Measurements from ENCODE around the gene GRIK4.

The GRIK4 gene

DNA sequence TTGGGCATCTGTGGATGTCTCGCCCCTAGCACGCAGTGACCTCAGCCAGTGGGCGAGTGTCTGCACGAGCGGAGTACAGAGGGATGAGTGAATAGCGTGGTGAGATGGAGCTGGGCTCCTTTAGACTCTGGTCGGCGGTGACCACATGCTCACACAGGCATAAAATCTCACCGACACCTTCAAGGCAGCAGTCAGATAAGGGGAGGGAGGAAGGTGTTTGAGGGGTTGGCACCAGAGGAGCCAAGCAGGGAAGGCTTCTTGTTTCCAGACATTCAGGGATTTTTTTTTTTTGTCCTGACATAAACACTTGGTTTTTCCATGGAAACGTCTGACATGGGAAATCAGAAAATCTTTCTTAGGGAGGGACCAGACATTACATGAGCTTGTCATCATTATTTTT is 35.8 kb downstream of the GRIK4 start:
- H3K9me3 ChIP-seq (ENCODE audit: control insufficient read depth, low read length) = no peaks in the 10 kb centered on the region
- H3K4me3 ChIP-seq (ENCODE audit: insufficient read depth, low read depth, low read length) = no peak overlapping the region
- H3K36me3 ChIP-seq (ENCODE audit: control insufficient read depth, insufficient read depth, low read length) = no peaks in the 10 kb centered on the region
- H3K27me3 ChIP-seq (ENCODE audit: control insufficient read depth, insufficient read depth, low read length, poor library complexity, severe bottlenecking) = no peaks in the 10 kb centered on the region
- peaks cover 15% of the 10 kb centered on the region for H3K4me1 ChIP-seq (ENCODE audit: control insufficient read depth, insufficient read depth, low read length)
- 93 to 97% methylated on average over 10 of the region's 10 CpGs for WGBS, 2 experiments
- no peak overlapping the region for H3K27ac ChIP-seq (ENCODE audit: insufficient read depth, low read depth, low read length, poor library complexity, severe bottlenecking)

DNA sequence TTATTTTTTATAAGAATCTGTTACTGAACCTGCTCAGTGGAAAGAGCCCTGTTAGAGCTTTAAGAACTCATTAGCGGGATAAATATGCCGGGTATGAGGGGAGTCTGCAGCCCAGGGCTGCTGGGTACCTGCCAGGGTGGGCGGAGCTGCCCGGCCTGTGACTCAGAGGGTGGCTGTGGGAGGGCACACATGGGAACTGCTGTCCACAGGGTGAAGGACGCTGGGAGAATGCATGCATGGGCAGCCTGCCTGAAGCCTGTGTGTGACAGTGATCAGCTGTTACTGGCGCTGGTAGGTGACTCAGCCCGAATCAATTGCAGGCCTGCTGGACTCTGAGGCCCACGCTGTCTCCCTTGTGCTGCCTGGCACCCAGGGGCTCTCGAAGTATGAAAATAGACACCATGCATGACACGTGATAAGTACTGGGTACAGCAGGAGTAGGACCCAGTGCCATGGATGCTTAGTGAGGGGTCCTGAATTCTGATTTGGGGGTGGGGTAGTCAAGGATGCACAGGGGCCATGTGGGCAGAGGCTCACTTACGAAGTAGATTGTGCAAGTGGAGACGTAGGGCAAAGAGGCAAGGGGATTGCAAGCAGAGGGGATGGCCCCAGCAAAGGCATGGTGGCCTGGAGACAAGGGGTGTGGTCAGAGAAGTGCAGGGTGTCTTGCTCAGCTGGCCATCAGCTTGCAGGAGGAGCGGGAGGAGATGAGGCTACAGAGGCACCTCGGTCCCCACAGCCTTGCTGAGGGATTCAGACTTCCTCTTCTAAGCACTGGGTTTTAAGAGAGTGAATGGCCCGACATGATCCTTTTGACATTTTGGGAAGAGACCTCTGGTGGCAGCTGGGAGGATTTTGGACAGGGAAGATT is 36.5 kb downstream of the GRIK4 start:
- Histone ChIP-seq H3K27ac (ENCODE audit: insufficient read depth, low read depth, low read length, poor library complexity, severe bottlenecking) (no peak overlapping the region), H3K27me3 (ENCODE audit: control insufficient read depth, insufficient read depth, low read length, poor library complexity, severe bottlenecking) (no peaks in the 10 kb centered on the region), H3K4me3 (ENCODE audit: insufficient read depth, low read depth, low read length) (no peak overlapping the region), H3K9me3 (ENCODE audit: control insufficient read depth, low read length) (no peaks in the 10 kb centered on the region), H3K4me1 (ENCODE audit: control insufficient read depth, insufficient read depth, low read length) (peaks cover 15% of the 10 kb centered on the region), H3K36me3 (ENCODE audit: control insufficient read depth, insufficient read depth, low read length) (no peaks in the 10 kb centered on the region)
- WGBS, 2 experiments = 79 to 81% methylated on average over 15 of the region's 15 CpGs

DNA sequence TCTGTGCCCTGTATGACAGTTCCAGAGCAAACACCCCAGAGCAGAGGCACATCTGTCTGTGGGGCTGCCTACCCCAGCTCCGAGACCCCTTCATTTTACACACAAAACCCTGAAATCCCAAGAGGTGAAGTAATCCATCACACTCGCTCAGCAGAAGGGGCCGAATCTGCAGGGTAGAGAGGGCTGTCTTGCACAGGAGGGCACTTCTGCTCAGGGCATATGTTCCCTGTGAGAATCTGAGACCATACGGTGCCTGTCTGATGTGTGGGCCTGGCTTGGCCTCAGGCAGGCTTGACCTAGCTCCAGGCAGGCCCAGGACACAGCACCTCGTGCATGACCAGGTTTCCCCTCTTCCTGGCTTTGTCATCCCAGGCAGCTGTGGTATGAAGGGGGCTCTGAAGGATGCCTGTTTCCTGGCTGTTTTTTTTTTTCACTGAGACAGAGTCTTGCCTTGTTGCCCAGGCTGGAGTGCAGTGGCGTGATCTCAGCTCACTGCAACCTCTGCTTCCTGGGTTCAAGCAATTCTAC is 37.2 kb downstream of the GRIK4 start:
- WGBS, 2 experiments = 79 to 84% methylated on average over 6 of the region's 6 CpGs
- Histone ChIP-seq H3K27me3 (ENCODE audit: control insufficient read depth, insufficient read depth, low read length, poor library complexity, severe bottlenecking) (no peaks in the 10 kb centered on the region), H3K4me3 (ENCODE audit: insufficient read depth, low read depth, low read length) (no peak overlapping the region), H3K4me1 (ENCODE audit: control insufficient read depth, insufficient read depth, low read length) (peaks cover 15% of the 10 kb centered on the region), H3K36me3 (ENCODE audit: control insufficient read depth, insufficient read depth, low read length) (no peaks in the 10 kb centered on the region), H3K9me3 (ENCODE audit: control insufficient read depth, low read length) (no peaks in the 10 kb centered on the region), H3K27ac (ENCODE audit: insufficient read depth, low read depth, low read length, poor library complexity, severe bottlenecking) (no peak overlapping the region)

DNA sequence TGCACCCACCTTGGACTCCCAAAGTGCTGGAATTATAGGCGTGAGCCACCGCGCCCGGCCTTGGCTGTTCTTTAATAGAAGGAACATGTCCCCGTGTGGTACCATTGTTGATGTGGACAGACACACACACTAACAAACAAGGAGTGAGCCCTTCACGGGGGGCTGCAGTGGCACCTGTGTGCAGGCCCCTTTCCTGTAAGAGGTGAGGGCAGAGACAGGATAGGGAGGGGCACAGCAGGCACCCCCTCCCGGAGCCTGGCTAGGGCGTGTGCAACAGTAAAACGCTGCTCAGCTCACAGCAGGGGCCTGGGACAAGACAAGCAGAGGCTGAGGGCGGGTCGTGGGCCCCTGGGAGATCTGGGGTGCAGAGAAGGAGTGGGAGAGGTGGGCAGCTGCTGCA is 37.8 kb downstream of the GRIK4 start:
- 69 to 71% methylated on average over 11 of the region's 11 CpGs for WGBS, 2 experiments
- Histone ChIP-seq H3K27me3 (ENCODE audit: control insufficient read depth, insufficient read depth, low read length, poor library complexity, severe bottlenecking) (no peaks in the 10 kb centered on the region), H3K4me1 (ENCODE audit: control insufficient read depth, insufficient read depth, low read length) (peaks cover 15% of the 10 kb centered on the region)

DNA sequence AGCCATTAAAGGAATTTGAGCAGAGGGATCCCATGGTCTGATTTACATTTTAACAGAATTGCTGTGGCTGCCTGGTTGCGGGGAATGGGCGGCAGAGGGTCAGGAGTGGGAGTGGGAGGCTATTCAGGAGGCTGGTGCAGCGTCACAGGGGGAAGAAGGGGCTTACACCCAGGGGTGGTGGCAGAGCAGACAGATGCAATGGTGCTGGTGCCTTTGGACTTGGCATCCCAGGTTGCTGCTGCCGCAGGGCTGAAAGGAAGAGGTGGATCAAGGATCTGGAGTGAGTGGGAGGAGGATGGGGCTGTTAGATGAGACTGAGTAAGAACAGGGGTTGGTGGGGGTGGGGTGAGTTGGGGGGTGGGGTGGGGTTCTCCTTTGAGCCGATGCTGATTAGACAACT is 38.5 kb downstream of the GRIK4 start:
- H3K4me1 ChIP-seq (ENCODE audit: control insufficient read depth, insufficient read depth, low read length) = peaks cover 17% of the 10 kb centered on the region
- WGBS, 2 experiments = 82 to 86% methylated on average over 5 of the region's 5 CpGs
- H3K9me3 ChIP-seq (ENCODE audit: control insufficient read depth, low read length) = no peaks in the 10 kb centered on the region

More for the DNA sequence above, 37.8 kb downstream of the GRIK4 start:
- Histone ChIP-seq H3K27ac (ENCODE audit: insufficient read depth, low read depth, low read length, poor library complexity, severe bottlenecking) (no peak overlapping the region), H3K4me3 (ENCODE audit: insufficient read depth, low read depth, low read length) (no peak overlapping the region), H3K9me3 (ENCODE audit: control insufficient read depth, low read length) (no peaks in the 10 kb centered on the region), H3K36me3 (ENCODE audit: control insufficient read depth, insufficient read depth, low read length) (no peaks in the 10 kb centered on the region)

DNA sequence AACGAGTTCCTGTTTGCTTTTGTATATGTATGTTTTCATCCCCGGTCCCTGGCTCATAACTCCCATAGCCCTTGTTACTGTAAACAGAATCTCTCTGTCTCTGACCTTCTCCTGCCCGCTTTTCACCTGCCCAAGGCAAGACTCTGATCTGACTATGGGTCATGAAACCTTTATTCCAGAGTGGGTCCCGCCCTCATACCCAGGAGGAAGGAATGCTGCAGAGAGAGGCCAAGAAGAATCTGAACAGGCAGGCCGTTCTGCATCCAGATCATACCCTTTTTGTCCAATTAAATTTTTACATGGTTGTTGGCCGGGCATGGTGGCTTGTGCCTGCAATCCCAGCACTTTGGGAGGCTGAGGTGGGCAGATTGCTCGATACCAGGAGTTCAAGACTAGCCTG is 39.6 kb downstream of the GRIK4 start:
- WGBS, 2 experiments = 92% methylated on average over 7 of the region's 7 CpGs
- no peaks in the 10 kb centered on the region for H3K27me3 ChIP-seq (ENCODE audit: control insufficient read depth, insufficient read depth, low read length, poor library complexity, severe bottlenecking)
- no peak overlapping the region for H3K4me3 ChIP-seq (ENCODE audit: insufficient read depth, low read depth, low read length)
- H3K9me3 ChIP-seq (ENCODE audit: control insufficient read depth, low read length) = no peaks in the 10 kb centered on the region
- H3K27ac ChIP-seq (ENCODE audit: insufficient read depth, low read depth, low read length, poor library complexity, severe bottlenecking) = no peak overlapping the region
- H3K36me3 ChIP-seq (ENCODE audit: control insufficient read depth, insufficient read depth, low read length) = no peaks in the 10 kb centered on the region
- peaks cover 23% of the 10 kb centered on the region for H3K4me1 ChIP-seq (ENCODE audit: control insufficient read depth, insufficient read depth, low read length)

More for the DNA sequence above, 38.5 kb downstream of the GRIK4 start:
- H3K27ac ChIP-seq (ENCODE audit: insufficient read depth, low read depth, low read length, poor library complexity, severe bottlenecking) = no peak overlapping the region
- no peaks in the 10 kb centered on the region for H3K27me3 ChIP-seq (ENCODE audit: control insufficient read depth, insufficient read depth, low read length, poor library complexity, severe bottlenecking)
- H3K36me3 ChIP-seq (ENCODE audit: control insufficient read depth, insufficient read depth, low read length) = no peaks in the 10 kb centered on the region
- no peak overlapping the region for H3K4me3 ChIP-seq (ENCODE audit: insufficient read depth, low read depth, low read length)

DNA sequence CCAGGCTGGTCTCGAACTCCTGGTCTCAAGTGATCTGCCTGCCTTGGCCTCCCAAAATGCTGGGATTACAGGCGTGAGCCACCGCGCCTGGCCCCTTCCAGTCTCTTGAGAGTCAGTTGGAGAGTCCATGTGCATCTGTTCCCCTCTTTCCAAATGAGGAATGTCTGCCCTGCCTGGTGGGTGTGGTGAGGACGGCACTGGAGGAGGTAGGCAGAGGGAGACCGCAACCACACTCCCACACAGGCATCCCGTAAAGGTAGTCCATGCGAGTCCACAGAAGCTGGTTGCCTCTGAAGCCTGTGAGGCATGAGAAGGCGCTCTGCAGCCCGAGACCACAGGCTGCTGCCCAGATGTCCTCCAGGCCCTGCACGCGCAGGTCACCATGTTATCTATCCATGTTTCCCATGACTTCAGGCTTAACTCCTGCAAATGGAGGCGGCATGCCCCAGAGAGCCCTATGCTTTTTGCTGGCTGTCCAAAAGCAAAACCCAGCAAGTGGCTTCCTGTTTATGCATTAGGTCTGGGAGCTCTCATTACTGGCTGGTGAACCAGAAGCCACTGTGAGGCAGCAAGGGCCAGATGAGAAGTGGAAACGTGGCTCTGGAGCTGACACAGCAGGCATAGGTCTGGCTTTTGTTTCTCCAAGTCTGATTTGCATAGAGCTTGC is 43.4 kb downstream of the GRIK4 start:
- H3K9me3 ChIP-seq (ENCODE audit: control insufficient read depth, low read length) = no peaks in the 10 kb centered on the region
- H3K4me3 ChIP-seq (ENCODE audit: insufficient read depth, low read depth, low read length) = no peak overlapping the region
- no peak overlapping the region for H3K27ac ChIP-seq (ENCODE audit: insufficient read depth, low read depth, low read length, poor library complexity, severe bottlenecking)
- WGBS, 2 experiments = 80 to 81% methylated on average over 14 of the region's 14 CpGs
- peaks cover 10% of the 10 kb centered on the region for H3K4me1 ChIP-seq (ENCODE audit: control insufficient read depth, insufficient read depth, low read length)
- H3K36me3 ChIP-seq (ENCODE audit: control insufficient read depth, insufficient read depth, low read length) = no peaks in the 10 kb centered on the region
- no peaks in the 10 kb centered on the region for H3K27me3 ChIP-seq (ENCODE audit: control insufficient read depth, insufficient read depth, low read length, poor library complexity, severe bottlenecking)

DNA sequence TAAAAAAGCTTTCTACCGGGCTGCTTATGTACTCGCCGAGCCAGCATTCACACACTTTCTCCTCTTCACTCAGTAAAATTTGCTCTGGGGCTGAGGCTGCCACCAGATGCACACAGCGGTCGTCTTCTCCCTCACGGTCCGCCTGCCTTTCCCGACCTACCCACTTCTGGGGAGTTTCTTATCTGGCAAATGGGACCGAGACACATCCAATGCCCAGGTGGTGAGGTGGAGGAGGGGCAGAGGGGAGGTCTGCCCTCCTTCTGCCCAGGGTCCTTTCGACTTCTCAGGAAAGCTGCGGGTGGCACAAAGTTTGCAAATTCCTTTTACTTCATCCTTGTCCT is 43.9 kb downstream of the GRIK4 start:
- no peaks in the 10 kb centered on the region for H3K27me3 ChIP-seq (ENCODE audit: control insufficient read depth, insufficient read depth, low read length, poor library complexity, severe bottlenecking)
- H3K4me3 ChIP-seq (ENCODE audit: insufficient read depth, low read depth, low read length) = no peak overlapping the region
- 26 to 28% methylated on average over 11 of the region's 11 CpGs for WGBS, 2 experiments
- H3K36me3 ChIP-seq (ENCODE audit: control insufficient read depth, insufficient read depth, low read length) = no peaks in the 10 kb centered on the region
- peaks cover 8% of the 10 kb centered on the region for H3K4me1 ChIP-seq (ENCODE audit: control insufficient read depth, insufficient read depth, low read length)
- no peak overlapping the region for H3K27ac ChIP-seq (ENCODE audit: insufficient read depth, low read depth, low read length, poor library complexity, severe bottlenecking)
- H3K9me3 ChIP-seq (ENCODE audit: control insufficient read depth, low read length) = no peaks in the 10 kb centered on the region

DNA sequence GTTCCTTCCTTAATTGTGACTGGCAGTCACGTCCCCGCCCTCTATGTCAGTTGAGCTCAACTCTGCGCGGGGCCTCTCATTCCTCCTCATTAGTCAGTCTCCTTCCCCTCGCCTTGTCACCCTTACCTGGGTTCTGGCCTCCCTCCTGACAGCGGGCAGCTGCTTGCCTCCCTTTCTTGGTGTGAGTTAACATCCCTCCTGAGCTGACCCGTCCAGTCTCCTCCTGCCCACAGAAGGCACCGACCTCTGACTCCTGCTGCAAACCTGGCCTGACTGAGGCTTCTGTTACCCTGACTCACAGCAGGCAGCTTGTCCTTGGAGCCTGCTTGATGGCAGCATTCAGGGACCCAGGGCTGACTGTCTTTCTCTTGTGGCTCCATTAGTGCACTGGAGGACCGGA is 45.2 kb downstream of the GRIK4 start:
- WGBS, 2 experiments = 69 to 73% methylated on average over 9 of the region's 9 CpGs
- no peaks in the 10 kb centered on the region for H3K9me3 ChIP-seq (ENCODE audit: control insufficient read depth, low read length)
- peaks cover 8% of the 10 kb centered on the region for H3K4me1 ChIP-seq (ENCODE audit: control insufficient read depth, insufficient read depth, low read length)
- H3K27ac ChIP-seq (ENCODE audit: insufficient read depth, low read depth, low read length, poor library complexity, severe bottlenecking) = no peak overlapping the region
- H3K36me3 ChIP-seq (ENCODE audit: control insufficient read depth, insufficient read depth, low read length) = no peaks in the 10 kb centered on the region
- H3K27me3 ChIP-seq (ENCODE audit: control insufficient read depth, insufficient read depth, low read length, poor library complexity, severe bottlenecking) = peaks cover 2% of the 10 kb centered on the region
- H3K4me3 ChIP-seq (ENCODE audit: insufficient read depth, low read depth, low read length) = no peak overlapping the region

DNA sequence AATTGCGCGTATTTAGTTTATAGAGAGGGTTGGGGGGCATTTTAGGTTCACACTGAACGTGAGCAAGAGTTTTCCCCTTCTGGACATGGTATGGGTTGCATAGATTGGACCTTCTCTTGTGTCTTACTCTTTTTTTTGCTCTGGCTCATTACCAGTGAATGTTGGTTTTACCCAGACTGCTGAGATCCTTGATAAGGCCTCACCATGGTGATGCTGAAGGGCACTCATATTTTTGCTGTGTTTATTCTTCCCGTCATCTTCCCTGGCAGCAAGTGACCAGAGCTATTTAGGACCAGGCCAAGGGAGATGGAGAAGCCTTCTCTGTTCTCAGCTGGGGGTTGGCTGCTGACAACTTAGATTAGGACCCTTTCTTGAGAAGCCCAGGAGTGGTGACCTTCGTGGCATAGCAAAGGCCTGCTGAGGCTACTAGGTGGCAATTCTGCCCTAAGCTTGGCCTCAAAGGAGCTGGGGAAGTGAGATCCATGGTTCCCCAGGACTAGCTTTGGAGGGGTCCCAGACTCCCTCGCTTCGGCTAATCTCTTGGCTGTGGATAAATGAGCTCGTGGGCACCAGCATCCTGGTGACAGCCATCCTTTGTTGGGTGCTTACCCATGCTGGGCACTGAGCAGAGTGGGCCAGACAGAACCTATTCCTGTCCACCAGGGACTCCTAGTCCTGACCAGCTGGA is 47.3 kb downstream of the GRIK4 start:
- 92 to 95% methylated on average over 8 of the region's 8 CpGs for WGBS, 2 experiments
- Histone ChIP-seq H3K4me1 (ENCODE audit: control insufficient read depth, insufficient read depth, low read length) (peaks cover 8% of the 10 kb centered on the region), H3K27ac (ENCODE audit: insufficient read depth, low read depth, low read length, poor library complexity, severe bottlenecking) (no peak overlapping the region), H3K36me3 (ENCODE audit: control insufficient read depth, insufficient read depth, low read length) (no peaks in the 10 kb centered on the region), H3K4me3 (ENCODE audit: insufficient read depth, low read depth, low read length) (no peak overlapping the region), H3K27me3 (ENCODE audit: control insufficient read depth, insufficient read depth, low read length, poor library complexity, severe bottlenecking) (peaks cover 21% of the 10 kb centered on the region), H3K9me3 (ENCODE audit: control insufficient read depth, low read length) (no peaks in the 10 kb centered on the region)
